GM18873 (cell line): Measurements from ENCODE around the gene RAPGEF2.
"Not testable (repeated sequence)": the region's sequence is repeated elsewhere in the genome, so short reads cannot be mapped to it uniquely, and the experiment has no call there.

ENCODE experiments used
- ATAC-seq: cut with Tn5 transposase; IDR thresholded peaks from one replicate; pipeline ENCODE4 v1.9.1; 2021; ENCODE audit warnings: mild to moderate bottlenecking, moderate library complexity, moderate number of reproducible peaks; ENCODE audit not compliant: unreplicated experiment, low FRiP score

The RAPGEF2 gene, protein sequence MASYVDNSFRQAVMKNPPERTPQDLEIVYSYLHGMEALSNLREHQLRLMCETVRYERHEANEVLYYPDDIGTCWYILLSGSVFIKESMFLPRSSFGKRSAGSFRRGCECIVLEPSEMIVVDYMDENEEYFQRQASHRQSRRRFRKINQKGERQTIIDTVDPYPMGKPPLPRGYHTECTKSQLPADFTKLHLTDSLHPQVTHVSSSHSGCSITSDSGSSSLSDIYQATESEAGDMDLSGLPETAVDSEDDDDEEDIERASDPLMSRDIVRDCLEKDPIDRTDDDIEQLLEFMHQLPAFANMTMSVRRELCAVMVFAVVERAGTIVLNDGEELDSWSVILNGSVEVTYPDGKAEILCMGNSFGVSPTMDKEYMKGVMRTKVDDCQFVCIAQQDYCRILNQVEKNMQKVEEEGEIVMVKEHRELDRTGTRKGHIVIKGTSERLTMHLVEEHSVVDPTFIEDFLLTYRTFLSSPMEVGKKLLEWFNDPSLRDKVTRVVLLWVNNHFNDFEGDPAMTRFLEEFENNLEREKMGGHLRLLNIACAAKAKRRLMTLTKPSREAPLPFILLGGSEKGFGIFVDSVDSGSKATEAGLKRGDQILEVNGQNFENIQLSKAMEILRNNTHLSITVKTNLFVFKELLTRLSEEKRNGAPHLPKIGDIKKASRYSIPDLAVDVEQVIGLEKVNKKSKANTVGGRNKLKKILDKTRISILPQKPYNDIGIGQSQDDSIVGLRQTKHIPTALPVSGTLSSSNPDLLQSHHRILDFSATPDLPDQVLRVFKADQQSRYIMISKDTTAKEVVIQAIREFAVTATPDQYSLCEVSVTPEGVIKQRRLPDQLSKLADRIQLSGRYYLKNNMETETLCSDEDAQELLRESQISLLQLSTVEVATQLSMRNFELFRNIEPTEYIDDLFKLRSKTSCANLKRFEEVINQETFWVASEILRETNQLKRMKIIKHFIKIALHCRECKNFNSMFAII (N-terminal part only)

DNA sequence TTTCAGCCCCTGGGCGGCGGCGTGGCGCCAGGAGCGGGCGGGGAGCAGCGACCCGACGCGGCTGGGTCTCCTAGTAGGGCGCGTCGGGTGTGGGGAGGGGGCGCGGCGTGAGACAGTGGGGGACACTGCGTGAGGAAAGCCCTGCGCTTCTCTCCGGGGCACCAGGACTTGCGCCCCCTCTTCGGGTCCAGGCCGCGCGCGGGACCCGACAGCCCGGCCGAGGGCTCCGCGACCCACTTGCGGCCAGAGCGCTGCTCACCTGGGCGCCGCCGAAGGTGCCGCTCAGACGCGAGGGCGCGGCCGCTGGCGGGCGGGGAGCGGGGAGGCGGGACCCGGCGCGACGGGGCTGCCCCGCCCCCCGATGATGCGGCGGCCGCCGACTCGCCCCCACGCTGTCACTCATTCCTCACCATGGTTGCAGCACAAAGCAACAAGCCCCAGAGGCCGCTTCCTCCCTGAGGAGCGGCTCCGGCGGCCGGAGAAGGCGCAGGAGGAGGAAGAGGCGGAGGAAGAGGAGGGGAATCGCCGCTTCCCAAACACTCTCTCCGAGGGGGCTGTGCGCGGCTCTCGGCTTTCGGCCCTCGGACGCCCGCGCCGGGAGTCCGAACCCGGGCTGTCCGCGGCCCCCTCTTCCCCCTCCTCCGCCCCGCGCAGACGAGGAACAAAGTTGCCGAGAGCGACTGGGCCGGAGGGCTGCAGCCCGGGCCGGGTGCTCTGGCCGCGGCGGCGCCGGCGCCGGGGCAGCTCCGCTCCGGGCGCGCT lies at the start of gene RAPGEF2:
Gene RAPGEF2 (plus strand): TSS at position 458 of the 762 bp plus-strand sequence. CDS start 1,084 bp downstream, outside the sequence.
- peak; percentile 83 for ATAC-seq

DNA sequence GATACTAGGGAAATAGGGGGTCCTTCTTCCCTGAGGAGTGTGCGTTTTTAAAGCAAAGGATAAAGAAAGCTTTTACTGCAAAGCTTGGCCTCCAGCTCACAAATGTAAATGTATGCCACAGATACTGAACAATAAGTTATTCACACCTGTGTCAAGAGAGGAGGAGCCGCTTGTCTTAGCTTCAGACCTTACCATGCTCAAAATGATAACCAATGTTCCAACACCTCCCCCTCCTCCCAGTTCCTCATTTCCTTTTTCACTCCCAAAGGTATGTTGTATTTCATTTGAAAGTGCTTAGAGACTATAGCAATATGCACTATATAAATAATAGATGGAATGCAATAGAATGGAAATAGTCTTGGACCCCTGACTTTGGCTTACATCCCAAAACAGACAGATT lies 47.0 kb upstream of the RAPGEF2 start:
- ATAC-seq: no peak

DNA sequence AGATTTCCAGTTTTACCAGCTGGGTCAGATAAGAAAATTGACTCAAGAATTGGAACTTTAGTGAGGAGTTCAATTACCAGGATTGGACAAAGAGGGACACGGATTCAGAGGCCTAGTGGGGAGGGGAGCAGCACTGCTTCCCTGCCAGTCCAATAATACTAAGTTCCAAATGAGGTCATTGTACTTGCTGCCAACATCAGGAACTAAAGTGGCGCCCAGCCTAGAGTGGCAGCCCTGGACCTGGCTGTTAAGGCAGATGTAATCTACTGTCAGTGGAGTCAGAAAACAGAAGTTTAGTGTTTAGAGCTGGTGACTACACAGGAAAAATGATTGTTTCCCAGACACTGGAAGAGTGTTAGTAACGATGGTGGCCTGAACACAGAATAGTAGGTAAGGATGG lies 42.7 kb upstream of the RAPGEF2 start:
- ATAC-seq: no peak

DNA sequence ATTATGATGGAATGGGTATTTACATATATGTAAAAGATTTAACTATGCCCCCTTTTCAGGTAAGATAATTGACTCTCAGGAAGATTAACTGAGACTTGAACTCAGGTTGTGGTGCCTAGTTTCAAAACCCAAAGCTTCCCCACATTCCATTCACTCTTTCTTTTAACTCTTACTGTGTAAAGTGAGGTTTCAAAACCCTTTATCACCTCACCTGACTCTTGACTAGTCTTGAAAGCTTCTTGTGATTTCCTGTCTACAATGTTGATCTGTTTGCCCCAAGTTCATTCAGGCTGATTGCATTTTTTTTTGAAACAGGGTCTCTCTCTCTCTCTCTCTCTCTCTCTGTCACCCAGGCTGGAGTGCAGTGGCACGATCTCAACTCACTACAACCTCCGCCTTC lies 40.5 kb upstream of the RAPGEF2 start:
- no peak for ATAC-seq

DNA sequence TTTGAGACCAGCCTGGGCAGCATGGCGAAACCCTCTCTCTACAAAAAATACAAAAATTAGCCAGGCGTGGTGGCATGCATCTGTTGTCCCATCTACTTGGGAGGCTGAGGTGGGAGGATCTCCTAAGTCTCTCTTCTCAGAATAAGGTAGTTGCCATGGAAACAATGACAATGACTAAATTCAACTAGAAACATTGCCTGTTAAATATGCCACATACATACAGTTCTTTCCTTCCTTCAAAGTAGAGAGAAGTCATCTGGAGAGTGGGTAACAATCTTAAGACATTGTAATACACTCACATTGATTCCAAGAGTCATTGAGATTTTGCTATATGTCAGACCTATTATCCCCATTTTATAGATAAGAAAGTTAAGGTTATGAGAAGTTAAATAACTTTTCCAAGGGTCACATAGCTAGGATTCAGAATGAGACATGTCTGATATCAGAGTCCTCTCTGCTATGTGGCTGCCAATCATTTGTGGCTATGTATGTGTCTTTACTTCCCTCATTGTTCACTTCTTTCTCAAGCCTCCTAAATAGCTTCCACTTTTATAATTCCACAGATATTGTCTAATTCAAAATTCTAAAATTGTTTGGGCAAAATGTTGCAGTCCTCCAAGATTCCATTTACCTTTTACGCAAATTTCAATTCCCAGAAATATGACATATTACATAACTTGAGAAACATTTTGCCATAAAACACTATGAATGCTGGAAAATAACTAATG lies 37.2 kb upstream of the RAPGEF2 start:
- no peak for ATAC-seq

DNA sequence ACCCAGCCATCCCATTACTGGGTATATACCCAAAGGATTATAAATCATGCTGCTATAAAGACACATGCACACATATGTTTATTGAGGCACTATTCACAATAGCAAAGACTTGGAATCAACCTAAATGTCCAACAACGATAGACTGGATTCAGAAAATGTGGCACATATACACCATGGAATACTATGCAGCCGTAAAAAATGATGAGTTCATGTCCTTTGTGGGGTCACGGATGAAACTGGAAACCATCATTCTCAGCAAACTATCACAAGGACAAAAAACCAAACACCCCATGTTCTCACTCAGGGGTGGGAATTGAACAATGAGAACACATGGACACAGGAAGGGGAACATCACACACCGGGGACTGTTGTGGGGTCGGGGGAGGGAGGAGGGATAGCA lies 34.7 kb upstream of the RAPGEF2 start:
- not testable (repeated sequence) for ATAC-seq

DNA sequence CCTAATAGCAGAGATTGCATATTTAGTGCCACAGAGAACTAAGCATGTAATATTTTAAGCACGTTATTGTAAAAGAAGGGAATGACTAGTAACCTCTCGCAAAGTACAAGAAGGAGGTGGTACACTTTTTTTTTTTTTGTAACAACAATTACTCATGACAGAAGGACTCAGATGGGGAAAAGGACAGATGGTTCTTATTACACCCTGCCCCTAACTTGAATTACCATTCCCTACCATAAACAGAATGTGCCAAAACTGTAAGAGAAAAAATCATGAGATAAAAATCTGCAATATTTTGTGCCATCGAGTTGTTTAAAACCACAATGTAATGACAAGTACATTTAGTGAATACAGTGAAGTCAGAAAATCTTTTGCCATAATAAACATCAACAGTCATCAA lies 33.0 kb upstream of the RAPGEF2 start:
- no peak for ATAC-seq

DNA sequence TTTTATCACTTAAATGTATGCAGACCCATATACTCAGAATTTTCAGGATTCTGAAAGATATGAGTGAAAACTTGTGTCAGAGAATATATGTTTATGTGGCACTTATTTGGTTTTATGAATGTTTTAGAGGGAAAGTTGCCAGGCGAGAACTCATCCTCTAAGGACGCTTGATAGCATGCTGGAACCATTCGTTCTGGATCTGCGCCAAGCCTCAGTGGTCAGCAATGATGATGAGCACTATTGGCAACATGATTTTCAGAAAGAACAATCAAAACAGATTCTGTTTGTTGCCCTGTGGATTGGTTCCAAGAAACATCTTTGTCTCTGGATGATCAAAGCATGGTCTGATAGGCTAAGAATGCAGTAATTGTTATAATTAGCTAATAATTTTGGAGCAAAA lies 32.1 kb upstream of the RAPGEF2 start:
- no peak for ATAC-seq

DNA sequence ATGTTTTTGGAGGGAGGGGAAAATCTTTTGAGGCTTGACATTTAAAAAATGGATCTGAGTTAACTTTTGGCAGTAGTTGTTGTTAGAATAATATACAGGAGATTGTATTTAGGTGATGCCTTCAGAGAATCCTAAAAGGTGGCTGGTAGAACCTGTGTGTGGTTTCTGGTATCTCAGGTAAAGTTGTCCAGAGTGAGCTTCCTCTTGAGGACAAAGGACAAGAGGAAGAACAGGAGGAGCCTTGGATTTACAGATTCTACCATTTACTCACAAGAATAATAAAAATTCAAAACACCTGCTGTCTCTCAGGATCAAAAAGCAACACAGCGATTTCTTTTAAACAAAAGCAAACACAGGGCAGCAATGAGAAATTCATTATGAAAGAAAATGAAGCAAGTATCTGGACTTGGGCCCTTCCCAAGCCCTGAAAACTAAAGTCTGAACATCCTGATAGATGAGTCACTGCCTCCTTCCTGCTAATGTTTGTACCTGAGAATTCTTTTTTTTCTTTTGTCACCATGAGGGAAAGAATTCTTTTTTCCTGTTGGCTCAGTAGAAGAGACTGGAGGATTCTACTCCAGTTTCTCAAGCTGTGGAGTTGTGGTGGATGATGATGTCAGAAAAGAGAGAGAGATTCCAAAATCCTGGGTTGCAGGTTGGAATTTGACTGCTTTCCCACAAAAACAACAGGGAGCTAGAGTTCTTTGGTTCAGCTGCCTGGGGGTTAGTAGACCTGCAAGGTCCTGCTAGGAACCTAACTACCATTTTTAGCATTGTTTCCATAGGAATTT lies 31.5 kb upstream of the RAPGEF2 start:
- no peak for ATAC-seq

DNA sequence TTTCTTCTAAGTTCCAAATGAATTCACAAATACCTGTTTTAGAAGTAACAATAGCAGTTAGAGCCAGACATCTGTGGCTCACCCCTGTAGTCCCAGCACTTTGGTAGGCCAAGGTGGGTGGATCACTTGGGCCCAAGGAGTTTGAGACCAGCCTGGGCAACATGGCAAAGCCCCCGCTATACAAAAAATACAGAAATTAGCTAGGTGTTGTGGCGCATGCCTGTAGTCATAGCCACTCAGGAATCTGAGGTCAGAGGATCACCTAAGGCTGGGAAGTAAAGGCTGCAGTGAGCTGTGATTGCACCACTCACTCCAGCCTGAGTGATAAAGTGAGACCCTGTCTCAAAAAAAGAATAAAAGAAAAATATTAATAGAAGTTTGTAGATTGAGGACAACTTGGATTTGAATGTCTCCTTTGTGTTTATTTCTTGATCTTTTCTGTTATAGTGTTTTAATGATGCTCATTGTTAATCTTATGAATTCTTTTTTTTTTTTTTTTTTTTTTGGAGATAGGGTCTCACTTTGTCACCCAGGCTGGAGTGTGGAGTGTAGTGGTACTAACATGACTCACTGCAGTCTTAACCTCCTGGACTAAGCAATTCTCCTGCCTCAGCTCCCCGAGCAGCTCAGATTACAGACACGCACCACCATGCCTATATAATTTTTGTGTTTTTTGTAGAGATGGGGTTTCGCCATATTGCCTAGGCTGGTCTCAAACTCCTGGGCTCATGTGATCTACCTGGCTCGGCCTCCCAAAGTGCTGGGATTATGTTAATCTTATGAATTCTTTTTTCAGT lies 30.7 kb upstream of the RAPGEF2 start:
- ATAC-seq: no peak

DNA sequence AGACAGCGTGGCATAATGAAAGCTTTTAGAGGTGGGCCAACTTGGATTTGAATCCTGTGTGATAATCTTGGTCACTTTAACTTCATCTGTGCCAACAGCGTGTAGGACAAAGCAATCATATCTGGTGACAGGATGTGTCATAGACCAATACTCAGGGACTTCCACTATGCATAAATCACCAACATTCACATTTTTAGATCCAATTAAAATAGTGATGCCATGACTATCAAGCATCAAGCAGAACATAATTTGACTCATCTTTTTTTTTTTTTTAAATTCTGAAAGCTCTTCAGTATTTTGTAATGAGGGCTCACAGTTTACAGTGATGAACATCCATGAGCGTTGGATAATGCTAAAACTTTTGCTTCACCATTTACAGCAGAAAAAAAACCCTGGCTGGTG lies 27.3 kb upstream of the RAPGEF2 start:
- ATAC-seq: no peak

DNA sequence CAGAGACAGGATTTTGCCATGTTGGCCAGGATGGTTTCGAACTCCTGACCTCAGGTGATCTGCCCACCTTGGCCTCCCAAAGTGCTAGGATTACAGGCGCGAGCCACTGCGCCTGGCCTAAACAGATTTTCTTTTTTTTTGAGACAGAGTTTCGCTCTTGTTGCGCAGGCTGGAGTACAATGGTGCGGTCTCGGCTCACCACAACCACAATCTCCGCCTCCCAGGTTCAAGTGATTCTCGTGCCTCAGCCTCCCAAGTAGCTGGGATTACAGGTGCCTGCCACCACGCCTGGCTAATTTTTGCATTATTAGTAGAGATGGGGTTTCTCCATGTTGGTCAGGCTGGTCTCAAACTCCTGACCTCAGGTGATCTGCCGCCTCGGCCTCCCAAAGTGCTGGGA lies 25.9 kb upstream of the RAPGEF2 start:
- ATAC-seq: not testable (repeated sequence)

DNA sequence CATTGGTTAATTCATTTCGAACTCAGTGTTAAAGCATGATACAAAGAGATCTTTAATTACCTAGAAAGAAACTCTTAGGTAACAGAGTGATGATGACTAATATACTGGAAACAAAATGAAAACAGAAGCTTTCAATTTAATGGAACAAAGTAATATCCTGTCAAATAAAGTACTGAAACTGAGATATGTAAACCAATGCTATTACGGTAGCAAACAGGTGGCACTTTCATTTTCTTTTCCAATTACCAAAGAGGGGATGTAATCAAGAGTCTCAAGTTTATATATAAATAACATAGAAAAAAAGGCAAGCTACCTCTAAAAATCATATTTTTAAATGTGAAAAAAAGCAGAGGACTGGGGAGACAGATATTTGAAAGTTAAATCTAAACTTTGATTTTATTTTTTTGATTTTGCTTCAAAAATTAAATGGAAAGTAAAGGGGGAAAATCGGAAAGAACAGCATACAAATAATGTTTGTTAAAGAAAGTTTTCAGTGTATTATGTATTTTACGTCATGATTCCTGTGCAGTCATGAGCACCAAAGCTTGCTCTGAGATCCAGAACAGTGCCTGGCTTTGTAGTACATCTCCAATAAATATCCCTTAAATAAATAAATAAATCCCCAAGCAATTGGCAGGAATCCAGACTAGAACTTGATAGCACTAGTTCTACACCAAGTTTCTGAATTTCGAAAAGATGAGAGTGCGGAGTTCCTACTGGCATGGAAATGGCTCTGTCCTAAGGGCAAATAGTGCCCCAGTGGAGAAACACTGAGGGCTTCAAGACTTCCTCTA lies 25.0 kb upstream of the RAPGEF2 start:
- peak; percentile 95 for ATAC-seq

DNA sequence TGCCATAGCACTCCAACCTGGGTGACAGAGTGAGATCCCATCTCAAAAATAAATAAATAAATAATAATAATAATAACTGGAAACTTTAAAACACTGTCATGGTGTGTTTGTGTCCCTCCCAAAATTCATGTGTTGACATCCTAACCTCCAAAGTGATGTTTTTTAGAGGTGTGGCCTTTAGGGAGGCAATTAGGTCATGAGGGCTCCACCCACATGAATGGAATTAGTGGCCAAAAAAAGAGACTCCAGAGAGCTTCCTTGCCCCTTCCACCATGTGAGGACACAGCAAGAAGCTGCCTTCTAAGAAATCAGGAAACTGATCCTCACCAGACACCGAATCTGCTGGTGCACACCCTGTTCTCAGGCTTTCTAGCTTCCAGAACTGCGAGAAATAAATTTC lies 23.8 kb upstream of the RAPGEF2 start:
- no peak for ATAC-seq

DNA sequence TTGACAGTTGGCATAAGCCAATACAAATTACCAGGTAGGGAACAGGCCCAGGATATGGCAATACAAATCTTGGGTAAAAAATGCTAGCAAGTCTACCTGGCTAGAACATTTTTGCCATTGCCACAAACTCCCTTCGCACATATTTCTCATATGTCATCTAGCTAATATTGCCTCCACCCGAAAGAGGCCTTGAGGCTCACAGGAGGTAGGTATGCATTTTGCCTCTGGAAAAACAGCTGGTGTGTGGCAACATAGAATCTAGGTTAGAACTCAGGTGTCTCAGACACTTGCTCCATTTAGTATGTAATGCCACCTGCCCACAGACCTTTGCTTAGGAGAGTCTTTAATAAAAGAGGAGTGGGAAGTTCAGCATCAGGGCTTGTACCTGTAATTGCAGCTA lies 16.3 kb upstream of the RAPGEF2 start:
- no peak for ATAC-seq

DNA sequence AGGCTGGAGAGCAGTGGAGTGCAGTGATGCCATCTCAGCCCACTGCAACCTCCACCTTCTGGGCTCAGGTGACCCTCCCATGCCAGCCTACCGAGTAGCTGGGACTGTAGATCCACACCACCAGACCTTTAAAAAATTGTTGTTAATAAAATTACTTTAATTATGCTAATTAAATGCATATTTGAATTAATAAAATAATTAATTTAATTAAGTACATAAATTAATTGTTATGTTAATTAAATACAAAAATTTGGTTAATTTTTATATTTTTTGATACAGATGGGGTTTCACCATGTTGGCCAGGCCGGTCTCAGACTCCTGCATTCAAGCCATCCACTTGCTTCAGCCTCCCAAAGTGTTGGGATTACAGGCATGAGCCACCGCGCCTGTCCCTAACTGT lies 12.6 kb upstream of the RAPGEF2 start:
- no peak for ATAC-seq

DNA sequence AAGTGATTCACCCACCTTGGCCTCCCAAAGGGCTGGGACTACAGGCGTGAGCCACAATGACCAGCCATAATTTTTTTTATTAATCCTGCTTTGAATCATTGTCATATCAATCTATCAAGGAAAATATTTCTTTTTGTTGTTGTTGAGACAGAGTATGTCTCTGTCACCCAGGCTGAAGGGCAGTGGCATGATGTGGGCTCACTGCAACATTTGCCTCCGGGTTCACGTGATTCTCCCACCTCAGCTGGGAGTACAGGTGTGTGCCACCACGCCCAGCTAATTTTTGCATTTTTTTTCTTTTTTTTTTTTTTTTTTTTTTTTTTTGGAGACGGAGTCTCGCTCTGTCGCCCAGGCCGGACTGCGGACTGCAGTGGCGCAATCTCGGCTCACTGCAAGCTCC lies 8.7 kb upstream of the RAPGEF2 start:
- ATAC-seq: not testable (repeated sequence)

DNA sequence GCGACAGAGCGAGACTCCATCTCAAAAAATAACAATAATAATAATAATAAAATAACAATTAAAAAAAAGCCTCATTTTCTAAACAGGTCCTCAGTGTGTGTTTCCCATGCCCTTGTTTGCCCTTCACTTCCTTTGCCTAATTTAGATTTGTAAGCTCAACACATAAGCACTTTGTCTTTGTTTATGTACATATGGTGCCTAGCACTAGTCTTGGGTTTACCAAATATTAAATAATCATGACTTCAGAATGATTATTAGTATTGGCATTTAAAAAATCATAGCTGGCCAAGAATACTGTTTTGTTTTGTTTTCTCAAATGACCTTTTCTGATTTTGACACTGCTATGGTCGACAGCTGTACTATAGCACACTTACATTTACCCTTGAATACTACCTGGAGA lies 6.4 kb upstream of the RAPGEF2 start:
- no peak for ATAC-seq
